DND-41 (cell line): Measurements from ENCODE around the gene PMCH.

ENCODE experiments used
- CTCF ChIP-seq: IDR thresholded peaks from 2 replicates; pipeline ENCODE4 v1.5.1; 2012; ENCODE audit warnings: borderline replicate concordance, low read length, moderate library complexity, mild to moderate bottlenecking; ENCODE audit not compliant: poor library complexity, severe bottlenecking; ENCODE audit errors: extremely low read depth
- EZH2 ChIP-seq: IDR thresholded peaks from 3 replicates; pipeline ENCODE4 v1.6.1; 2012; ENCODE audit warnings: borderline replicate concordance, low read depth, mild to moderate bottlenecking, moderate library complexity, low read length, inconsistent platforms; ENCODE audit not compliant: severe bottlenecking

- TF ChIP-seq EZH2 (no peak), CTCF (peak; percentile 67)
These were observed 27.6 kb downstream of the PMCH start for GRCh38 chr12:102169922-102170621.
